Lung (tissue), 12 donors: ENCODE measurements around the gene DLG2. TPM values are rescaled to one million over a fixed set of nuclear protein-coding genes. Genes with fewer than 3 reads are reported as not detected.
A peak's percentile ranks its signal among the peaks of the same experiment; 100 is the strongest.

Experiments
- ATAC-seq: fragments of 200-7000 bp; cut with Tn5 transposase; one replicate; pipeline ENCODE4 v1.9.1; 2020; ENCODE audit warnings: moderate number of reproducible peaks; ENCODE audit not compliant: insufficient read depth, low FRiP score
- DNase-seq, 3 donors: peaks; one replicate each; pipeline ENCODE4 v3.0.0-alpha.2; 2013 to 2017
- H3K27ac ChIP-seq, 2 donors: one replicate each; pipeline ENCODE4 v1.5.1; 2013; ENCODE audit warnings: mild to moderate bottlenecking in 2 of 2, moderate library complexity in 2 of 2, control low read depth in 1 of 2, inconsistent platforms in 1 of 2, low read depth in 1 of 2, low read length in 1 of 2
- H3K27me3 ChIP-seq, 3 donors: one replicate each; pipeline ENCODE4 v1.5.1; 2013; ENCODE audit warnings: low read length in 2 of 3; ENCODE audit not compliant: control insufficient read depth in 3 of 3, insufficient read depth in 3 of 3
- H3K36me3 ChIP-seq, 4 donors: one replicate each; pipeline ENCODE4 v1.5.1; 2013; ENCODE audit warnings: low read length in 4 of 4, mild to moderate bottlenecking in 1 of 4, moderate library complexity in 1 of 4; ENCODE audit not compliant: control insufficient read depth in 4 of 4, insufficient read depth in 4 of 4
- H3K4me1 ChIP-seq, 5 donors: one replicate each; pipeline ENCODE4 v1.5.1; 2013; ENCODE audit warnings: low read length in 5 of 5, mild to moderate bottlenecking in 2 of 5, moderate library complexity in 1 of 5; ENCODE audit not compliant: control insufficient read depth in 5 of 5, insufficient read depth in 5 of 5
- H3K4me3 ChIP-seq: one replicate; pipeline ENCODE4 v1.5.1; 2013; ENCODE audit warnings: mild to moderate bottlenecking, control low read depth, moderate library complexity
- H3K9ac ChIP-seq, 2 donors: one replicate each; pipeline ENCODE4 v1.5.1; 2013; ENCODE audit warnings: low read length in 2 of 2, control low read depth in 1 of 2; ENCODE audit not compliant: insufficient read depth in 1 of 2
- H3K9me3 ChIP-seq, 4 donors: one replicate each; pipeline ENCODE4 v1.5.1; 2013; ENCODE audit warnings: low read length in 3 of 4, mild to moderate bottlenecking in 1 of 4, moderate library complexity in 1 of 4; ENCODE audit not compliant: control insufficient read depth in 4 of 4, insufficient read depth in 3 of 4
- WGBS, 2 donors: extraction: QIAGEN DNeasy Blood & Tissue Kit; methylation state at CpG; one replicate each; pipeline ENCODE4 v1.1.7; 2013; 5-methylcytosine and 5-hydroxymethylcytosine counted together
- polyA plus RNA-seq, 2 donors: library from polyadenylated mRNA; stranded (reverse); fragments of 200-250 nt; gene quantifications; one replicate each; pipeline ENCODE4 v1.2.1, GENCODE V29; 2013
- total RNA-seq, 2 donors: library from RNA; depleted of rRNA in 1 of 2; stranded (reverse); fragments of >200 nt in 1 of 2; gene quantifications; one replicate each; pipeline ENCODE4 v1.2.1, GENCODE V29; 2014 to 2021
- TF ChIP-seq, protein P1 (sequence below): IDR thresholded peaks from 2 replicates; pipeline ENCODE4 v1.5.1; 2012; ENCODE audit warnings: mild to moderate bottlenecking; ENCODE audit errors: control extremely low read depth, extremely low read depth
- donor health status: control.
- donor health status: control.
- donor health status: Bipolar disorder and iron deficiency.
- donor health status: healthy.
- donor health status: DM: yes; HTN: yes; CAD: no.

DLG2 gene
- total and polyA plus RNA-seq, 4 donors: 0.32 to 24.1 (median 5.4) TPM

DNA sequence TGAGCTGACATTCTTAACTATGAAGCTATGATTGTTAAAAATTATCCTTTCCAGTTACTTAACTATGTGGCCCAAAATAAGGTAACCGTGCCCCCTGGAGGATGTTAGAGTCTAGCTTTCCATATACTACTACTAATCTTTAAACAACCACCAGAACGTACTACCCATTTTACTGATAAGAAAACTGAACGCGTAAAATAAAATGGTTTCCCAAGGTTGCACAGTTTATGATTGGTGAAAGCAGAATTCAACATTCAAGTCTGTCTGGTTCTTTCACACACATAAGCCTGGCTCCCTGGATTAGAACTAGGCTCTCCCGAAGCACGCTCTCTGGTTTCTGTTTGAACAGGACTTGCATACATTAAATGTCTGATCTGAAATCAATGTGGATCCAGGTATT is 1903.1 kb downstream of the DLG2 start:
- peak; percentile 59 to 92 (median 89) for DNase-seq

GRCh38 chr11:83722392-83723119 is 1904.6 kb downstream of the DLG2 start:
- H3K9me3 ChIP-seq: no peaks in the 10 kb centered on the region
- peak overlapping the region in 1 of 2 donors; percentile 43 for H3K9ac ChIP-seq
- peaks cover 0 to 16% (median 8%) of the 10 kb centered on the region in 5 donors for H3K4me1 ChIP-seq
- ATAC-seq (no peak), DNase-seq (no peak)
- WGBS, 2 donors: 78 to 88% methylated on average over 4 of the region's 4 CpGs
- no peak overlapping the region for H3K4me3 ChIP-seq
- H3K36me3 ChIP-seq: no peaks in the 10 kb centered on the region
- no peaks in the 10 kb centered on the region for H3K27me3 ChIP-seq
- no peak overlapping the region for H3K27ac ChIP-seq
- TF ChIP-seq, protein P1, sequence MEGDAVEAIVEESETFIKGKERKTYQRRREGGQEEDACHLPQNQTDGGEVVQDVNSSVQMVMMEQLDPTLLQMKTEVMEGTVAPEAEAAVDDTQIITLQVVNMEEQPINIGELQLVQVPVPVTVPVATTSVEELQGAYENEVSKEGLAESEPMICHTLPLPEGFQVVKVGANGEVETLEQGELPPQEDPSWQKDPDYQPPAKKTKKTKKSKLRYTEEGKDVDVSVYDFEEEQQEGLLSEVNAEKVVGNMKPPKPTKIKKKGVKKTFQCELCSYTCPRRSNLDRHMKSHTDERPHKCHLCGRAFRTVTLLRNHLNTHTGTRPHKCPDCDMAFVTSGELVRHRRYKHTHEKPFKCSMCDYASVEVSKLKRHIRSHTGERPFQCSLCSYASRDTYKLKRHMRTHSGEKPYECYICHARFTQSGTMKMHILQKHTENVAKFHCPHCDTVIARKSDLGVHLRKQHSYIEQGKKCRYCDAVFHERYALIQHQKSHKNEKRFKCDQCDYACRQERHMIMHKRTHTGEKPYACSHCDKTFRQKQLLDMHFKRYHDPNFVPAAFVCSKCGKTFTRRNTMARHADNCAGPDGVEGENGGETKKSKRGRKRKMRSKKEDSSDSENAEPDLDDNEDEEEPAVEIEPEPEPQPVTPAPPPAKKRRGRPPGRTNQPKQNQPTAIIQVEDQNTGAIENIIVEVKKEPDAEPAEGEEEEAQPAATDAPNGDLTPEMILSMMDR: no peak

More for the DNA sequence above, 1903.1 kb downstream of the DLG2 start:
- 21 to 24% methylated on average over 6 of the region's 6 CpGs for WGBS, 2 donors
- TF ChIP-seq, protein P1: no peak
- ATAC-seq: no peak
- Histone ChIP-seq H3K27ac (no peak overlapping the region), H3K9me3 (no peaks in the 10 kb centered on the region), H3K9ac (peak overlapping the region in 1 of 2 donors; percentile 83), H3K27me3 (no peaks in the 10 kb centered on the region), H3K4me1 (peaks cover 0 to 16% (median 13%) of the 10 kb centered on the region in 5 donors), H3K36me3 (no peaks in the 10 kb centered on the region), H3K4me3 (no peak overlapping the region)

- H3K4me3 ChIP-seq: no peak overlapping the region
- no peak overlapping the region for H3K27ac ChIP-seq
- no peak overlapping the region for H3K9ac ChIP-seq
- no peak for ATAC-seq
- H3K4me1 ChIP-seq: peaks cover 0 to 16% (median 8%) of the 10 kb centered on the region in 5 donors
- no peak for DNase-seq
- H3K9me3 ChIP-seq: no peaks in the 10 kb centered on the region
- no peaks in the 10 kb centered on the region for H3K36me3 ChIP-seq
- no peaks in the 10 kb centered on the region for H3K27me3 ChIP-seq
- WGBS, 2 donors: 91 to 95% methylated on average over 2 of the region's 2 CpGs
- TF ChIP-seq, protein P1: no peak
Observed at GRCh38 chr11:83721263-83721662, 1905.9 kb downstream of the DLG2 start.
